Measurements from ENCODE around the gene ALAS2.
A peak's percentile ranks its signal among the peaks of the same experiment; 100 is the strongest.
"Not testable (repeated sequence)": the region's sequence is repeated elsewhere in the genome, so short reads cannot be mapped to it uniquely, and the experiment has no call there.

The ALAS2 gene

DNA sequence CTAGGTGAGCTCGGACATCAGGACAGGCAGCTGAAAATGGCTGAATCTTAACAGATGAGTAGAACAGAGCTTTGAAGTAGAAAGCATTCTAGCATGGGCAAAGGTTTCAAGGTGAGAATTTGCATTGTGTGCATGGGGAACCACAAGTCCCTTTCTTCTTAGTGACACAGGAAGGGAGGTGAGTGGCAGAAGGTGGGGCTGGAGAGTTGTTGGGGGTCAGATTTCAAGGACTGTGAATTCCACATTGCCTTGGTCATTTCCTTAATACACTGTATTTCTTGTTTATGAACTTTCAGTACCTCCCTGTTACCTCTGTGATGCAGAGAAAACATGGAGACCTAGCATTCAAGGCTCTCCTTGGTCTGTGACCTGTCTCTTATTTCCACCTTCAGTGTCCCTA, 26.5 kb downstream of the ALAS2 start:
- DNase-seq: no peak

- peak; percentile 94 for DNase-seq
Measured at GRCh38 chrX:54999717-55000598, 30.8 kb downstream of the ALAS2 start, which contains the start of gene APEX2. APEX2 (plus strand) TSS chrX:55000363; CDS start chrX:55000423, 60 bp downstream.

DNA sequence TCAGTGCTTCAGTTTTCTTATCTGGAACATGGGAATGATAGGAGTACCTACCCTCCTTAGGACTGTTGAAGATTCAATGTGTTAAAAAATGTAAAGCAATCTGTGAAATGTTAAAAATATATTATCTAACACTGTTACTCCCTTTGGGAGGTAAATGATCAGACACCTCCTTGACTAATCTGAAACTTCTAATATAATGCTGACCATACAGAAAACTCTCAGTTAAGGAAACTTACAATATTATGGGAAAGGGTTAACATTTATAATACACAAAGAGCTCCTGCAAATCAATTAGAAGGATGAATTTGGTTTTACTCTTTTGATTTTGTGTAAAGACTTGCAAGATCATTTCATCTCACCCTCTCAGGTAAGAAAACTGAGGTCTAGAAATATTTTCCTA, 35.2 kb downstream of the ALAS2 start:
- no peak for DNase-seq

DNA sequence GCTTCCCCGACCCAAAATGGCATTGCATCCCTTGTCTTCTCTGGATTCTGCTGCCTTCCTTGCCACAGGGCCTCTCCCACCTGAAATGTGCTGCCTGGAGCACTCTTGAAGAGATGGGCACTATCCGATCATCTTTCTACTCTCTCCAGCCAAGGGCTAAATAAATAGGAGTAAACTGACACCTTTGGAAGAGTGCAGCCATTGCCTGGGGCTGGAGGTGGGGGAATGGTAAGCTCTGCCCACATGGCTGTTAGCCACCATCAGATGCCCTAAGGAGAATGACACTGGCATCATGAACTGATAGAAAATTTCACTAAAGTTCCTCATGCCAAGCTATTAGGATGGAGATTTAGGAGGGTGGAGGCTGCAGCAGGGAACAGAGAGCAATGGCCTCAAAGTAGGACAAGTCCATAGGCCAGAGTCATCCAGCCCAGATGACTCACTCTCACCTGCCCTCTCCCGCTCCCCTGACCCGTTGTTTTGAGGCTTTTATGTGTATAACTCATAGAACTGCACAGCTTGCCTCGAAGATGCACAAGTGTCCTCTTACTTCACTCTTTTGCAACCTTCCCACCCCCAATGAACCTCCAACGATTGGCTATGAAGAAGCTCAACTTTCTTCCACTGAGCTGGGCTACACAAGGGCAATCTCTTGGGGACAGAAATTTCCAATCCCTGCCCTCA, 36.0 kb downstream of the ALAS2 start:
- DNase-seq: no peak

DNA sequence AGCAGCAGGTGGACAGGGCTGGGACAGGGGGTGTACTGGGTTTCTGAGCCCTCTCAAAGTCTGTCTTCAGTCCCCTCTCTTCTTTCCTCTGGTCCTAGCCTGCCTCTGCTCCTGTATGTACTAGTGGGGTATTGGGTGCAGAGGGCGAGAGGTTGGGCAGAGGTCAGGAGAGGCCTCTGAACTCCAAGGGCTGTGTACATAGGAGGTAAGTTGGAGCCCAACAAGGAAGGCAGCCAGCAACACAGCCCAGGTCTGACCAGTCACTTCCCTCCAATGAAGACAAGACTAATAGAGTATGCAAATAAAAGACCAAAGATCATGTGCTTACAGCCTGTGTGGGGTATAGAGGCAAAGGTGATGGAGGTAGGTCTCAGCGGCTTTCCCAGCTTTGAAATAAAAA, 36.7 kb downstream of the ALAS2 start, which contains the start of gene PFKFB1:
Gene PFKFB1, minus strand, starts transcription at position 90 of the 400 bp plus-strand sequence. CDS start 181 bp downstream, outside the sequence.
- no peak for DNase-seq

DNA sequence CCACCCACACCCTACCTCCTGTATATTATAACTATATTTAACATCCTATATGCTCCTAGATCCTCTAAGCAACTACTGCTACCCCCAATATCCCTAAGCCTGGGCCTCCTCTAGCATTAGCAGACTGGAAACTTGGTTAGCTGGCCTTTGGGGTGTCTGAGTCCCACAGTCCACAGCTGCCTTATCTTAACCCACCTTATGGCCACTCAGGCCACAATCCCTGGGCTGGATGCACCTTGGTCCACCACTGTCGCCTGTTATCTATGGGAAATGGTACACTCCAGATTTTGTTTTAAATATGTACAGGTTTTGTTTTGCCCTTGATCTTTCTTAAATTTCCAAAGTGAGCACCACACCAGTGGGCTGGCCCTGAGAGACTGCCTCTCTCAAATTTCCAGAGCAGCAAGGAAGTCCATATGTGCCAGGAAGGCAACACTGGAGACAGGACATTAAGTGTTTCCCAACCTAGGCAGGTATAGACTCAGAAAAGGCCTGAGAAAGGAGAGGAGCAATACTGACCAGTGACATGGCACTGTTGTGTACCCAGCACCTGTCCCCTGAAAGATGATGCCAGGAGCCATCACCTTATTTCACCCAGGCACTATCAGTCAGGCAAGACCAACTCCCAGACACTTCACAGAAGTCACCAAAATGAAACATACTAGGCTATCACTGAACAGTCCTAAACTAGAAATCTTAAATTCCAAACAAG, 37.7 kb downstream of the ALAS2 start:
- DNase-seq: no peak

- DNase-seq: no peak
Measured at GRCh38 chrX:54991706-54992105, 39.1 kb downstream of the ALAS2 start.

DNA sequence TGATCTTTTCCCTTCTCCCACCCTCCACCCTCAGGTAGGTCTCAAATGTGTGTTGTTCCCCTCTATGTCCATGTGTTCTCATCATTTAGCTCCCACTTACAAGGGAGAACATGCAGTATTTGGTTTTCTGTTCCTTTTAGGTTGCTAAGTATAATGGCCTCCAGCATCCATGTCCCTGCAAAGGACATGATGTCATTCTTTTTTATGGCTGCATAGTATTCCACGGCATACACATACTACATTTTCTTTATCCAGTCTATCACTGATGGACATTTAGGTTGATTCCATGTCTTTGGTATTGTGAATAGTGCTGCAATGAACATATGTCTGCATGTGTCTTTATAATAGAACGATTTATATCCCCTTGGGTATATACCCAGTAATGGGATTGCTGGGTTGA, 47.5 kb downstream of the ALAS2 start:
- DNase-seq: not testable (repeated sequence)

DNA sequence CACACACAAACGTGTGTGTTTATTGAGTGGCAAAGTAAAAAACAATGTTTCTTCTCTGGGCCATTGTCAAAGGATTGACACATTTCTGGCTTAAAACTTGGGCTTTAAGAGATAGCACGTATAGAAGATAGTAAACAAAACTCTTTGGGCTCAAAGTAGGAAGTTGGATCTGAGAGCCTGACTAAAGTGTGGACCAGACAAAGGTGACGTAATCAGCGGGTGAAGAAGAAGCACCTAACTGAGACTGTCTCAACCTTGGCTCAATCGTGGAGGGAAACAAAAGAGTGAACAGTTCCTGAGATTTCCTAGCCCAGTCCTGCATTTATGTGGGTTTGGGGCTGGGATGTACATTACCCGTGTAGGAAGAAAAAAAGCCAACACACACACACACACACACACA, 50.4 kb downstream of the ALAS2 start:
- DNase-seq: no peak

DNA sequence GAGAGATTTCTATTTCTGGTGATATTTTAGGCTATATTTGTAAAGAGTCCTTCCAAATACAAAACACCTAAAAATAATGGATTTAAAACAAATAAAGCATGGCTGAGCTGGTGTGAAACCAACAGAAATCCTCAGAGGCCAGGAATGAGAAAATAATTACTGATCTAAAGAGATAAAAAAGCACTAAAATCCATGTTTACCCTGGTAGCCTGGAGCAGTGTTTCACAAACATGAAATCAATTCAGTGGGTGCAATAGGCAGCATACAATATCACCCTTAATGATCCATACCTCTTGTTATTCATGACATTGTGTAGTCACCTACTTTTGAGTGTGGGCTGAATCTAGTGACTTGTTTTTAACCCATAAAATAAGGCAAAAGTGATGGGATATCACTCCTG, 51.3 kb downstream of the ALAS2 start:
- no peak for DNase-seq

GRCh38 chrX:54978448-54978847, 52.3 kb downstream of the ALAS2 start:
- no peak for DNase-seq

GRCh38 chrX:54977387-54977786, 53.4 kb downstream of the ALAS2 start:
- DNase-seq: no peak

GRCh38 chrX:54964766-54965497, 65.8 kb downstream of the ALAS2 start:
- DNase-seq: no peak

DNA sequence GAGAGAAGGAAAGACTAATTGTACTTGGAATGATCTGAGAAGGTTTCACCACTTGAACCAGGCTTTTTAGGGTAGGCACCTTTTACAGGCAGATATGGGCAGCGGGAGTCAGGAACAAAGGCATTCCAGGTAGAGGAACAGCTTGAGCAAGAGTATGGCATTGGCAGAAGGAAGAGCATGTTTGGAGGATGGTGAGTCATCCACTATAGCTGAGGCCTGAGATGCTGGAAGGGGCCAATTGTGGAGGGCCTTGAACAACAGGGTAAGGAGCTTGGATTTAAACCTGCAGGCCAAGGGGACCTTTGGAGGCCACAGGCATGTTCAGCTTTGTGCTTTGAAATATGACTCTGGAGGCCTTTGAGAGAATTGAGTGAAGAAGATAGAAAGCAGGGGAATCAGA, 69.0 kb downstream of the ALAS2 start:
- DNase-seq: no peak
